Measurements from ENCODE around the gene HESX1. TPM values are rescaled to one million over a fixed set of nuclear protein-coding genes. Genes with fewer than 3 reads are reported as not detected.

The HESX1 gene
- total and polyA plus RNA-seq, 4 donors: 0.17 to 0.52 (median 0.34) TPM

DNA sequence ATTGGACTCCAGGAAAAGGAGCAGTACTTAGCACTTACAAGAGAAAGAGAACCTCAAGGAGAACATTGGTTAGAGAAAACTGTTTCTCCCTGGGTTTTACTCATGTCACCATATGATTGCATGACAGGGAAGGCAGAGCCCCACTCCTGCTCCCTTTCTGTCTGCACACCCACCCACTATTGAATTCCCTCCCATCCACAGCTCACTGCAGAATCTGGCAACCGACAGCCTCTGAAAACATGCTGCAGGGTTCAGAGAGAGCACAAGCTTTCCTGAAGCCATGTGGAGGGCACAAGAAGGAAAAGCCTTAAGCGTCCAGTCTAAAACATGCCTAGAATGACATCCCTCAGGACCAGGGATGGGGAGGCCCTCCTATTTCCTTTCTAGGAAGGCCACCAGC, 31.6 kb downstream of the HESX1 start (continued):
- TF ChIP-seq, protein P1, sequence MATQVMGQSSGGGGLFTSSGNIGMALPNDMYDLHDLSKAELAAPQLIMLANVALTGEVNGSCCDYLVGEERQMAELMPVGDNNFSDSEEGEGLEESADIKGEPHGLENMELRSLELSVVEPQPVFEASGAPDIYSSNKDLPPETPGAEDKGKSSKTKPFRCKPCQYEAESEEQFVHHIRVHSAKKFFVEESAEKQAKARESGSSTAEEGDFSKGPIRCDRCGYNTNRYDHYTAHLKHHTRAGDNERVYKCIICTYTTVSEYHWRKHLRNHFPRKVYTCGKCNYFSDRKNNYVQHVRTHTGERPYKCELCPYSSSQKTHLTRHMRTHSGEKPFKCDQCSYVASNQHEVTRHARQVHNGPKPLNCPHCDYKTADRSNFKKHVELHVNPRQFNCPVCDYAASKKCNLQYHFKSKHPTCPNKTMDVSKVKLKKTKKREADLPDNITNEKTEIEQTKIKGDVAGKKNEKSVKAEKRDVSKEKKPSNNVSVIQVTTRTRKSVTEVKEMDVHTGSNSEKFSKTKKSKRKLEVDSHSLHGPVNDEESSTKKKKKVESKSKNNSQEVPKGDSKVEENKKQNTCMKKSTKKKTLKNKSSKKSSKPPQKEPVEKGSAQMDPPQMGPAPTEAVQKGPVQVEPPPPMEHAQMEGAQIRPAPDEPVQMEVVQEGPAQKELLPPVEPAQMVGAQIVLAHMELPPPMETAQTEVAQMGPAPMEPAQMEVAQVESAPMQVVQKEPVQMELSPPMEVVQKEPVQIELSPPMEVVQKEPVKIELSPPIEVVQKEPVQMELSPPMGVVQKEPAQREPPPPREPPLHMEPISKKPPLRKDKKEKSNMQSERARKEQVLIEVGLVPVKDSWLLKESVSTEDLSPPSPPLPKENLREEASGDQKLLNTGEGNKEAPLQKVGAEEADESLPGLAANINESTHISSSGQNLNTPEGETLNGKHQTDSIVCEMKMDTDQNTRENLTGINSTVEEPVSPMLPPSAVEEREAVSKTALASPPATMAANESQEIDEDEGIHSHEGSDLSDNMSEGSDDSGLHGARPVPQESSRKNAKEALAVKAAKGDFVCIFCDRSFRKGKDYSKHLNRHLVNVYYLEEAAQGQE (IDR thresholded peaks at IDR 0.05): no peak
- no peak for TF ChIP-seq JUND (IDR thresholded peaks at IDR 0.05)
- no peak for TF ChIP-seq RAD21 (IDR thresholded peaks at IDR 0.05)
- no peak for TF ChIP-seq SP1 (IDR thresholded peaks at IDR 0.05)
- no peak for TF ChIP-seq RXRA (IDR thresholded peaks at IDR 0.05)
- TF ChIP-seq, protein P2, sequence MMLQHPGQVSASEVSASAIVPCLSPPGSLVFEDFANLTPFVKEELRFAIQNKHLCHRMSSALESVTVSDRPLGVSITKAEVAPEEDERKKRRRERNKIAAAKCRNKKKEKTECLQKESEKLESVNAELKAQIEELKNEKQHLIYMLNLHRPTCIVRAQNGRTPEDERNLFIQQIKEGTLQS (IDR thresholded peaks at IDR 0.05): no peak

DNA sequence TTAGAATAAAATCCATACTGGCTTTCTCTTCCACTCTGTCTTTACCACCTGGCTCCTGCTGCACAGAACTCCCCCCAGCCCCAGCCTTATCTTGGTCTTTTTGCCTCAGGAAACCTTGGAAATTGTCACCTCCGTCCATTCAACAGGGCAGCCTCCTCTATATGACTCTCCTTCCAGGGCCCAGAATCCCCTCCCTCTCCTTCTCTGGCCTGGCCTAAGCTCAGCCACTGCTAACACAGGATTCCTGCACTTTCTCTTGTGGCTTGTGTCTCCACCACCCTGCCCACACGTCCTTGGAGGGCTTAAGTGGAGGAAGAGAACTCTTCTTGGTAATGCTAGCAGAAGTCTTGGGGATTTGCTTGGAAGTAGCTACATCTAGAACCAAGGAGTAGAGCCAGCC, 33.1 kb downstream of the HESX1 start:
- no peak for DNase-seq (ENCODE audit: low spot score)
- no peak overlapping the region for H3K27ac ChIP-seq (ENCODE audit: low read depth in 1 of 2, low read length in 2 of 2)
- H3K9me3 ChIP-seq (ENCODE audit: control insufficient read depth in 4 of 4, low read length in 3 of 4): no peaks in the 10 kb centered on the region
- WGBS: 70% methylated on average over 2 of the region's 2 CpGs
- no peak overlapping the region for H3K4me3 ChIP-seq (ENCODE audit: low read depth in 1 of 3, low read length in 3 of 3)
- H3K36me3 ChIP-seq (ENCODE audit: control insufficient read depth in 4 of 4, insufficient read depth in 3 of 4, low read depth in 1 of 4, low read length in 3 of 4): no peaks in the 10 kb centered on the region
- no peak overlapping the region for H3K9ac ChIP-seq (ENCODE audit: low read depth in 1 of 2, low read length in 2 of 2)
- H3K4me1 ChIP-seq (ENCODE audit: control insufficient read depth in 4 of 4, insufficient read depth in 4 of 4, low read length in 3 of 4): peaks cover 5 to 21% (median 14%) of the 10 kb centered on the region in 4 donors
- TF ChIP-seq HNF4A (conservative IDR thresholded peaks at IDR 0.05) (no peak), HNF4G (IDR thresholded peaks at IDR 0.05) (no peak), RXRA (IDR thresholded peaks at IDR 0.05) (no peak), YY1 (IDR thresholded peaks at IDR 0.05) (no peak), TAF1 (conservative IDR thresholded peaks at IDR 0.05) (no peak), RAD21 (IDR thresholded peaks at IDR 0.05) (no peak), SP1 (IDR thresholded peaks at IDR 0.05) (no peak), JUND (IDR thresholded peaks at IDR 0.05) (no peak), FOXA2 (IDR thresholded peaks at IDR 0.05) (no peak), ZBTB33 (IDR thresholded peaks at IDR 0.05) (no peak), GABPA (IDR thresholded peaks at IDR 0.05 in 1 of 2, conservative IDR thresholded peaks at IDR 0.05 in 1 of 2) (no peak)
- TF ChIP-seq, protein P1 (IDR thresholded peaks at IDR 0.05): no peak
- TF ChIP-seq, protein P2 (IDR thresholded peaks at IDR 0.05): no peak
- peaks cover 0 to 7% (median 2%) of the 10 kb centered on the region in 4 donors for H3K27me3 ChIP-seq (ENCODE audit: control insufficient read depth in 4 of 4, insufficient read depth in 4 of 4, low read length in 3 of 4)

Measured in liver (tissue), 9 donors.